ENCODE measurements around the gene AKIRIN2.

Gene AKIRIN2

DNA sequence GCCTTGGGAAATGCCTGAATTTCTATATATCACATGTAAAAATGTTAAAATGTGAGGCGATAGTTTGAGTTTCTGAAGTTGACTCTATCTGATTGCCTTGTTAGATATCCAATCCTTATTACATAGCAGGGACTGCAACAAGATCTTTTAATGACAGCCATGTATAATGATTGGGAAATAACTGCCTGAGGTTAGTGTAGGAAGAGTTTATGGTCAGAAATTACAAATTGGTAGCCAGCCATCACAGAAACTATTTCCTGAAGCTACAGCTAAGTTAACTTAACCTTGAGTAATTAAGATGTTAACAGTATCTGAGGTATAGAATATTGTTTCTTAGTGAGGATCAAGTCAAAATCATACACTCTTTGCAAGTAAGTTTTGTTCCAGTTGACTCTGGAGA is 41.0 kb downstream of the AKIRIN2 start:
- WGBS (ENCODE audit: extremely low coverage, insufficient coverage, low lambda C conversion rate): no CpG with 5 or more reads among the region's 1 CpG
- H4K5ac ChIP-seq (ENCODE audit: low read length): no peak overlapping the region
- no peak overlapping the region for H3K56ac ChIP-seq (ENCODE audit: low read length)
- no peak overlapping the region for H2BK120ac ChIP-seq (ENCODE audit: low read depth, low read length)
- no peaks in the 10 kb centered on the region for H3K36me3 ChIP-seq (ENCODE audit: control insufficient read depth, insufficient read depth, low read length)
- H3K18ac ChIP-seq (ENCODE audit: low read length): no peak overlapping the region
- H3K27ac ChIP-seq (ENCODE audit: low read depth, low read length): no peak overlapping the region
- H3K4me1 ChIP-seq (ENCODE audit: control insufficient read depth, low read depth, low read length): no peaks in the 10 kb centered on the region
- no peak overlapping the region for H2AK5ac ChIP-seq (ENCODE audit: low read length)
- no peak overlapping the region for H4K8ac ChIP-seq (ENCODE audit: low read depth, low read length)
- H3K27me3 ChIP-seq (ENCODE audit: insufficient read depth, low read length, poor library complexity): no peaks in the 10 kb centered on the region
- H3K79me1 ChIP-seq (ENCODE audit: low read length): no peaks in the 10 kb centered on the region
- no peak overlapping the region for H2BK5ac ChIP-seq (ENCODE audit: low read length)
- no peak overlapping the region for H3K4me3 ChIP-seq (ENCODE audit: low read length)
- DNase-seq: no peak
- no peak overlapping the region for H2BK15ac ChIP-seq (replicated peaks; ENCODE audit: low read depth)
- H3K79me2 ChIP-seq (ENCODE audit: control insufficient read depth, insufficient read depth, low read length): no peaks in the 10 kb centered on the region
- H3K4ac ChIP-seq (ENCODE audit: low read depth, low read length): no peak overlapping the region
- H3K23ac ChIP-seq (ENCODE audit: low read length): no peak overlapping the region
- H3K9ac ChIP-seq (ENCODE audit: low read length): no peak overlapping the region
- H3K4me2 ChIP-seq (ENCODE audit: low read length): no peak overlapping the region

DNA sequence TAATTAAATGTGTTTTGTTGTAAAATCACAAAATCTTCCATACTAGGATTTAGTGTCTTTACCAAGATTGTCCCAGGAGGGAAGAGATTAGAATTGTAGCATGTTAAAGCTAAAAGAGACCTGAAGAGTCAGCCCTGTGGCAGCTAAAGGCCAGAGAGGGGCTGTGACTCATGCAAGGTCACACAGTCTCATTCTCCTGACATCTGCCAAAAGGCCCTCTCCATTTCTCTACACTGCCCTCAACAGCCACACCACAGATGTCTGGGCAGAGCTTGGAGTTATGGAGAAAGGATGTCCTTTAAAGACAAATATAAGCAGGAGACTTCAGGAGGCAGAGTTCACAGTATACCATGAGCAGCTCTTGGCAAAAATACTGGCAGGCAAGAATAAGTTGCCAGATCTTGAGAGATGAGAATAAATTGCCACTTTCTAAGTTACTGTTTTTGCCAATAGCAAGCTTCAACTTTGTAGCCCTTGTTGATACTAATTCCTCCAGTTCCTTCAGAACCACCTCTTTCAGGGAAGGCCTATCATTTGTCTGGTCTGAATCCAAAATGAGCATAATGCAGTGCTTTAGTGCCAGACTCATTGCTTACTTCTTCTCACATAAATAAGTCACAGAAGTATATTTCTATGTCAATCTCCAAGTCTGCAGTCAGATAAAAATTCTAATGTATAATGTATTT is 41.7 kb downstream of the AKIRIN2 start:
- H4K8ac ChIP-seq (ENCODE audit: low read depth, low read length): no peak overlapping the region
- H3K27me3 ChIP-seq (ENCODE audit: insufficient read depth, low read length, poor library complexity): no peaks in the 10 kb centered on the region
- H2AK5ac ChIP-seq (ENCODE audit: low read length): no peak overlapping the region
- H3K27ac ChIP-seq (ENCODE audit: low read depth, low read length): no peak overlapping the region
- H3K4ac ChIP-seq (ENCODE audit: low read depth, low read length): no peak overlapping the region
- H3K79me2 ChIP-seq (ENCODE audit: control insufficient read depth, insufficient read depth, low read length): no peaks in the 10 kb centered on the region
- H3K9ac ChIP-seq (ENCODE audit: low read length): no peak overlapping the region
- H4K5ac ChIP-seq (ENCODE audit: low read length): no peak overlapping the region
- H3K18ac ChIP-seq (ENCODE audit: low read length): no peak overlapping the region
- no peak overlapping the region for H2BK5ac ChIP-seq (ENCODE audit: low read length)
- no peak for DNase-seq
- no peak overlapping the region for H3K4me3 ChIP-seq (ENCODE audit: low read length)
- H3K56ac ChIP-seq (ENCODE audit: low read length): no peak overlapping the region
- H3K36me3 ChIP-seq (ENCODE audit: control insufficient read depth, insufficient read depth, low read length): no peaks in the 10 kb centered on the region
- no peaks in the 10 kb centered on the region for H3K4me1 ChIP-seq (ENCODE audit: control insufficient read depth, low read depth, low read length)
- H2BK120ac ChIP-seq (ENCODE audit: low read depth, low read length): no peak overlapping the region
- no peaks in the 10 kb centered on the region for H3K79me1 ChIP-seq (ENCODE audit: low read length)
- H2BK15ac ChIP-seq (replicated peaks; ENCODE audit: low read depth): no peak overlapping the region
- no peak overlapping the region for H3K4me2 ChIP-seq (ENCODE audit: low read length)
- no peak overlapping the region for H3K23ac ChIP-seq (ENCODE audit: low read length)

DNA sequence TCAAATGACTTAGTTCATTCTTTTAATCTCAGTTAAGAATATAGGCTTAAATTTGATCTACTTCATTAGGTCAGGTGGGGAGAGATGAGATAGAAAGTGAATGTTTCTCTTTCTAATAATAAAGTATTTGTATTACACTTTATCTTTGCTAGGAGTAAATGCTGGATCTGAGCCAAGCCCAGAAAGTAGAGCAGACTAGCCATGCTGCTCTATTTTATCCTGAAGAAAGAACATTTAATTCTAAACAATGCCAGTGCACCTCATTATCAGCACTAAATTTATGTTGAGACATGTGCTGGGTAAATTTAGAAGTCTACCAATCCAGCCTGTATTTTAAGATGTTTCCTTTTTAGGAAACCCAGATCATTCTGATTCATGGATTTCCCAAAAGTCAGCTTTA is 43.5 kb downstream of the AKIRIN2 start:
- Histone ChIP-seq H3K4me1 (ENCODE audit: control insufficient read depth, low read depth, low read length) (no peaks in the 10 kb centered on the region), H3K27ac (ENCODE audit: low read depth, low read length) (no peak overlapping the region), H3K79me1 (ENCODE audit: low read length) (no peaks in the 10 kb centered on the region), H3K4ac (ENCODE audit: low read depth, low read length) (no peak overlapping the region), H2BK15ac (replicated peaks; ENCODE audit: low read depth) (no peak overlapping the region), H3K4me3 (ENCODE audit: low read length) (no peak overlapping the region), H3K23ac (ENCODE audit: low read length) (no peak overlapping the region), H3K18ac (ENCODE audit: low read length) (no peak overlapping the region), H3K56ac (ENCODE audit: low read length) (no peak overlapping the region), H3K9ac (ENCODE audit: low read length) (no peak overlapping the region), H3K27me3 (ENCODE audit: insufficient read depth, low read length, poor library complexity) (no peaks in the 10 kb centered on the region), H3K4me2 (ENCODE audit: low read length) (no peak overlapping the region), H2AK5ac (ENCODE audit: low read length) (no peak overlapping the region), H2BK120ac (ENCODE audit: low read depth, low read length) (no peak overlapping the region), H4K8ac (ENCODE audit: low read depth, low read length) (no peak overlapping the region), H2BK5ac (ENCODE audit: low read length) (no peak overlapping the region), H4K5ac (ENCODE audit: low read length) (no peak overlapping the region), H3K79me2 (ENCODE audit: control insufficient read depth, insufficient read depth, low read length) (no peaks in the 10 kb centered on the region), H3K36me3 (ENCODE audit: control insufficient read depth, insufficient read depth, low read length) (no peaks in the 10 kb centered on the region)
- DNase-seq: no peak

DNA sequence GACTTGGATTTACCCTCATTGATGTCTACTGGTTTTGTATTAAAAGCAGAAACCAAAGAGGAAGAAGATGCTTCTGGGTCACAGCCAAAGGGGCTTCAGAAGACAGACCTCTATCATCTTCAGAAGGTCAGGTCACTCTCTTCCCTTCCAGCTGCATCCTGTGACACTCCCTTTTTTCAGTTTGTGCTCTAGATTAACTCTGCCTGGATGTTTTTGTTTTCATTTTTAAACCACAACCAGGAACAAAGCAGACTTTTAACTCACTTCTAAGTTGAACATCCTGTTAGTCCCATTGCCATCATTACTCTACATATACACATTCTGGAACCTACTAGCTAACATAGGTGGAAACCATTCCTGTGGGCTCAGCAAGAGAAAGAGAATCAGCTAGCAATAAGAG is 45.2 kb downstream of the AKIRIN2 start:
- H3K23ac ChIP-seq (ENCODE audit: low read length): no peak overlapping the region
- H3K79me1 ChIP-seq (ENCODE audit: low read length): no peaks in the 10 kb centered on the region
- no peak overlapping the region for H3K4me2 ChIP-seq (ENCODE audit: low read length)
- peaks cover 3% of the 10 kb centered on the region for H3K4me1 ChIP-seq (ENCODE audit: control insufficient read depth, low read depth, low read length)
- no peak overlapping the region for H3K9ac ChIP-seq (ENCODE audit: low read length)
- no peak overlapping the region for H4K5ac ChIP-seq (ENCODE audit: low read length)
- no peak overlapping the region for H2AK5ac ChIP-seq (ENCODE audit: low read length)
- no peak overlapping the region for H3K18ac ChIP-seq (ENCODE audit: low read length)
- H3K27ac ChIP-seq (ENCODE audit: low read depth, low read length): no peak overlapping the region
- no peaks in the 10 kb centered on the region for H3K27me3 ChIP-seq (ENCODE audit: insufficient read depth, low read length, poor library complexity)
- no peak overlapping the region for H3K4ac ChIP-seq (ENCODE audit: low read depth, low read length)
- no peak overlapping the region for H4K8ac ChIP-seq (ENCODE audit: low read depth, low read length)
- H3K4me3 ChIP-seq (ENCODE audit: low read length): no peak overlapping the region
- H3K79me2 ChIP-seq (ENCODE audit: control insufficient read depth, insufficient read depth, low read length): no peaks in the 10 kb centered on the region
- H2BK15ac ChIP-seq (replicated peaks; ENCODE audit: low read depth): no peak overlapping the region
- H2BK5ac ChIP-seq (ENCODE audit: low read length): no peak overlapping the region
- DNase-seq: no peak
- no peaks in the 10 kb centered on the region for H3K36me3 ChIP-seq (ENCODE audit: control insufficient read depth, insufficient read depth, low read length)
- H2BK120ac ChIP-seq (ENCODE audit: low read depth, low read length): no peak overlapping the region
- no peak overlapping the region for H3K56ac ChIP-seq (ENCODE audit: low read length)

DNA sequence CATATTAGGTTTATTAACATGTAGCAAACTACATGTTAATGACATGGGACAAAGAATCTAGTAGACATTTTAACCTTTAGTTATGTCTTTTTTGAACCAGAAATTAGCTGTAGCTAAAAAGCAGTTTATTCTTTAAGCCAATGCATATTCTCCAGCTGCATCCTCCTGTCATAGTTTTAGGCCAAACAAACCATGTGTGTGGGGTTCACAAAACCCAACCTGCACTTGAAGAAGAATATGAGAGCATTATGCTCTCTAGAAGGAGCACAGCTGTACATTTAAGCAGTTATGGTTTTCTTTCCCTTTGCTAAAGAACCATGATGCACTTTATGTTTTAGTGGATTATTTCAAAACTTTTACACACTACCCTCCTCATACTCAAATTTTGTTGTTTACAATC is 46.2 kb downstream of the AKIRIN2 start:
- Histone ChIP-seq H3K23ac (ENCODE audit: low read length) (no peak overlapping the region), H3K4me1 (ENCODE audit: control insufficient read depth, low read depth, low read length) (peaks cover 3% of the 10 kb centered on the region), H2BK15ac (replicated peaks; ENCODE audit: low read depth) (no peak overlapping the region), H3K4me3 (ENCODE audit: low read length) (no peak overlapping the region), H3K18ac (ENCODE audit: low read length) (no peak overlapping the region), H3K79me2 (ENCODE audit: control insufficient read depth, insufficient read depth, low read length) (no peaks in the 10 kb centered on the region), H3K79me1 (ENCODE audit: low read length) (no peaks in the 10 kb centered on the region), H4K5ac (ENCODE audit: low read length) (no peak overlapping the region), H2AK5ac (ENCODE audit: low read length) (no peak overlapping the region), H3K9ac (ENCODE audit: low read length) (no peak overlapping the region), H4K8ac (ENCODE audit: low read depth, low read length) (no peak overlapping the region), H3K27ac (ENCODE audit: low read depth, low read length) (no peak overlapping the region), H3K4ac (ENCODE audit: low read depth, low read length) (no peak overlapping the region), H3K27me3 (ENCODE audit: insufficient read depth, low read length, poor library complexity) (no peaks in the 10 kb centered on the region), H3K36me3 (ENCODE audit: control insufficient read depth, insufficient read depth, low read length) (no peaks in the 10 kb centered on the region), H3K56ac (ENCODE audit: low read length) (no peak overlapping the region), H2BK120ac (ENCODE audit: low read depth, low read length) (no peak overlapping the region), H3K4me2 (ENCODE audit: low read length) (no peak overlapping the region), H2BK5ac (ENCODE audit: low read length) (no peak overlapping the region)
- no peak for DNase-seq

DNA sequence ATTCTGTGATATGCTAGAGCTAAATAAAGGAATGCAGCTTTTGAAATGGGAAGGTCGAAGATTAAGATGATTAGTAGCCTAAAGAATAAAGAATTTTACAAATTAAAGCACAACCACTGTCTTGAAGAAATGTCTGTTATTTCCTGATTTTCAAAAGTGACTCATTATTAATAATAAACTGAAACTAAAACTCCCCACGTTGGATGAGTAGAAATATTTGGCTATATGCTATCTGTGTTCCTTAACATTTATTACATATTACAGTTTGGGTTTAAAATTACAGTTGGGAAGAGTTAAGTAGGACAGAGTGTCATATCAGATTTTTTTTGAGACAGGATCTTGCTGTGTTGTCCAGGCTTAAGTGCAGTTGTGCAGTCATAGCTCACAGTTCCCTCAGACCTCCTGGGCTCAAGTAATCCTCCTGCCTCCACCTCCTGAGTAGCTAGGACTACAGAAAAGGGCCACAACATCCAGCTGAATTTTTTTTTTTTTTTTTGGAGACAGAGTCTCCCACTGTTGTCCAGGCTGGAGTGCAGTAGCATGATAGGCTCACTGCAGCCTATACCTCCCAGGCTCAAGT is 47.1 kb downstream of the AKIRIN2 start:
- Histone ChIP-seq H3K27ac (ENCODE audit: low read depth, low read length) (no peak overlapping the region), H3K27me3 (ENCODE audit: insufficient read depth, low read length, poor library complexity) (no peaks in the 10 kb centered on the region), H3K4me2 (ENCODE audit: low read length) (no peak overlapping the region), H4K8ac (ENCODE audit: low read depth, low read length) (no peak overlapping the region), H3K56ac (ENCODE audit: low read length) (no peak overlapping the region), H3K36me3 (ENCODE audit: control insufficient read depth, insufficient read depth, low read length) (no peaks in the 10 kb centered on the region), H3K4me3 (ENCODE audit: low read length) (no peak overlapping the region), H3K79me1 (ENCODE audit: low read length) (no peaks in the 10 kb centered on the region), H2BK120ac (ENCODE audit: low read depth, low read length) (no peak overlapping the region), H3K23ac (ENCODE audit: low read length) (no peak overlapping the region), H3K79me2 (ENCODE audit: control insufficient read depth, insufficient read depth, low read length) (no peaks in the 10 kb centered on the region), H3K9ac (ENCODE audit: low read length) (no peak overlapping the region), H3K18ac (ENCODE audit: low read length) (no peak overlapping the region), H2BK5ac (ENCODE audit: low read length) (no peak overlapping the region), H3K4ac (ENCODE audit: low read depth, low read length) (no peak overlapping the region), H4K5ac (ENCODE audit: low read length) (no peak overlapping the region), H2AK5ac (ENCODE audit: low read length) (no peak overlapping the region), H3K4me1 (ENCODE audit: control insufficient read depth, low read depth, low read length) (peaks cover 3% of the 10 kb centered on the region), H2BK15ac (replicated peaks; ENCODE audit: low read depth) (no peak overlapping the region)
- no peak for DNase-seq
- WGBS (ENCODE audit: extremely low coverage, insufficient coverage, low lambda C conversion rate): no CpG with 5 or more reads among the region's 2 CpGs
